NT2/D1 (cell line): ENCODE data around the gene ZNF618.

Experiments
- DNase-seq: peaks from one replicate; pipeline ENCODE4 v3.0.0-alpha.2; 2011; ENCODE audit warnings: low read depth, low spot score
- H3K27me3 ChIP-seq: 2 replicates; pipeline ENCODE4 v1.6.0; 2011; ENCODE audit warnings: mild to moderate bottlenecking; ENCODE audit not compliant: insufficient read length, insufficient read depth
- H3K36me3 ChIP-seq: 2 replicates; pipeline ENCODE4 v1.6.1; 2011; ENCODE audit warnings: mild to moderate bottlenecking, low read length, mixed read lengths; ENCODE audit not compliant: insufficient read depth, insufficient read length
- H3K4me1 ChIP-seq: 2 replicates; pipeline ENCODE4 v1.5.1; 2011; ENCODE audit not compliant: insufficient read depth, insufficient read length
- H3K4me3 ChIP-seq: 2 replicates; pipeline ENCODE4 v1.5.1; 2011; ENCODE audit warnings: low read depth; ENCODE audit not compliant: insufficient read length
- H3K9ac ChIP-seq: 2 replicates; pipeline ENCODE4 v1.6.0; 2011; ENCODE audit warnings: low read depth; ENCODE audit not compliant: insufficient read length
- H3K9me3 ChIP-seq: 2 replicates; pipeline ENCODE4 v1.5.1; 2011; ENCODE audit warnings: mild to moderate bottlenecking, low read length; ENCODE audit not compliant: insufficient read depth
- SUZ12 ChIP-seq: IDR thresholded peaks from 2 replicates; pipeline ENCODE4 v1.6.1; 2011; ENCODE audit not compliant: insufficient read length, insufficient read depth; ENCODE audit errors: extremely low read depth
- YY1 ChIP-seq: IDR thresholded peaks from 2 replicates; pipeline ENCODE4 v1.6.1; 2011; ENCODE audit not compliant: insufficient read length, insufficient read depth
- ZNF274 ChIP-seq: IDR thresholded peaks from 2 replicates; pipeline ENCODE4 v1.6.1; 2011; ENCODE audit warnings: mild to moderate bottlenecking, low read depth, low read length

ZNF618 gene

GRCh38 chr9:113876151-113876992, at the start of gene ZNF618:
Gene ZNF618, plus strand, starts transcription at chr9:113876309. Its CDS starts 72 bp downstream, at chr9:113876381.
- no peaks in the 10 kb centered on the region for H3K27me3 ChIP-seq
- no peak for TF ChIP-seq ZNF274
- TF ChIP-seq SUZ12 = no peak
- no peak for TF ChIP-seq YY1
- no peaks in the 10 kb centered on the region for H3K36me3 ChIP-seq
- H3K4me3 ChIP-seq = peak within 1 kb of the TSS; percentile 58
- H3K9ac ChIP-seq = peak within 1 kb of the TSS; percentile 57
- H3K4me1 ChIP-seq = peaks cover 5% of the 10 kb centered on the region
- H3K9me3 ChIP-seq = no peaks in the 10 kb centered on the region
- no peak for DNase-seq

DNA sequence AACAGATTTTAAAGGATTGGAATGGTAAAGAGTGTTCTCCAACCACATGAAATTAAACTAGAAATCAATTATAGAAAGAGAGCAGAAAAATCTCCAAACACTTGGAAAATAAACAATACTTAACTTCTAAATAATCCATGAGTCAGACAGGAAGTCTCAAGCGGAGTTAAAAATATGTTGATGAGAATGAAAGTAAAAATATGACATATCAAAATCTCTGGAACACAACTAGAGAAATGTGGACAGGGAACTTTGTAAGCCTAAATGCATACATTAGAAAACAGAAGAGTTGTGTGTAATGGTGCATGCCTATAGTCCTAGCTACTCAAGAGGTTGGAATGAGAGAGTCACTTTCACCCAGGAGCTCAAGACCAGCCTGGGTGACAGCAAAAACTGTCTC, 47.9 kb upstream of the ZNF618 start:
- H3K9me3 ChIP-seq = peaks cover 14% of the 10 kb centered on the region
- no peaks in the 10 kb centered on the region for H3K4me1 ChIP-seq
- no peak overlapping the region for H3K9ac ChIP-seq
- no peaks in the 10 kb centered on the region for H3K36me3 ChIP-seq
- H3K27me3 ChIP-seq = no peaks in the 10 kb centered on the region
- TF ChIP-seq SUZ12 = no peak
- TF ChIP-seq ZNF274 = no peak
- TF ChIP-seq YY1 = no peak
- no peak overlapping the region for H3K4me3 ChIP-seq
- DNase-seq = no peak

GRCh38 chr9:113837334-113837733, 38.8 kb upstream of the ZNF618 start:
- DNase-seq = no peak
- TF ChIP-seq ZNF274 = no peak
- no peak for TF ChIP-seq SUZ12
- no peak for TF ChIP-seq YY1
- H3K4me3 ChIP-seq = no peak overlapping the region
- H3K9me3 ChIP-seq = peaks cover 21% of the 10 kb centered on the region
- no peaks in the 10 kb centered on the region for H3K27me3 ChIP-seq
- no peaks in the 10 kb centered on the region for H3K36me3 ChIP-seq
- H3K4me1 ChIP-seq = no peaks in the 10 kb centered on the region
- H3K9ac ChIP-seq = no peak overlapping the region

- no peak for DNase-seq
- no peak overlapping the region for H3K9ac ChIP-seq
- no peaks in the 10 kb centered on the region for H3K4me1 ChIP-seq
- H3K4me3 ChIP-seq = no peak overlapping the region
- no peak for TF ChIP-seq ZNF274
- no peak for TF ChIP-seq SUZ12
- no peak for TF ChIP-seq YY1
- no peaks in the 10 kb centered on the region for H3K27me3 ChIP-seq
- H3K36me3 ChIP-seq = no peaks in the 10 kb centered on the region
- no peaks in the 10 kb centered on the region for H3K9me3 ChIP-seq
Measured at GRCh38 chr9:113842086-113842485, 34.0 kb upstream of the ZNF618 start.

DNA sequence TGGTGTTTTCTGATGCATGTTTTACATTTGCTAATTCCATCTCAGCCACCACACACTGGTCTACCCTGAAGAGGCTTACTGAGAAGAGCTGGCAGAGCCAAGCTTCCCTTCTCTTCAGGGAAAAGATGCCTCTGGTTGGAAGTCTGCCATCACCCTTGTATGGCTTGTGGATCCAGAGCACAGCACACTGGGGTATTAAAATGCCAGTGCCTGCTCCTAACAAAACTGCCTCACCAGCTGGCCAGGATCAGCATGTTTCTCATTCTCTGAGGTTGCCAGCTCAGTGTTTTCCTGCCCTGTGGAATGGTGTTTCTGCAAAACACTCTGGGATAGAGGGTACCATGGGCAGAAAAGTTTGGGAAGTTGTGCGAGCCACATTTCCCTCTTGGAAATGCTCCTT, 31.6 kb upstream of the ZNF618 start:
- no peaks in the 10 kb centered on the region for H3K27me3 ChIP-seq
- no peak overlapping the region for H3K4me3 ChIP-seq
- H3K4me1 ChIP-seq = no peaks in the 10 kb centered on the region
- no peak overlapping the region for H3K9ac ChIP-seq
- TF ChIP-seq SUZ12 (no peak), ZNF274 (no peak), YY1 (no peak)
- no peaks in the 10 kb centered on the region for H3K9me3 ChIP-seq
- no peaks in the 10 kb centered on the region for H3K36me3 ChIP-seq
- no peak for DNase-seq

DNA sequence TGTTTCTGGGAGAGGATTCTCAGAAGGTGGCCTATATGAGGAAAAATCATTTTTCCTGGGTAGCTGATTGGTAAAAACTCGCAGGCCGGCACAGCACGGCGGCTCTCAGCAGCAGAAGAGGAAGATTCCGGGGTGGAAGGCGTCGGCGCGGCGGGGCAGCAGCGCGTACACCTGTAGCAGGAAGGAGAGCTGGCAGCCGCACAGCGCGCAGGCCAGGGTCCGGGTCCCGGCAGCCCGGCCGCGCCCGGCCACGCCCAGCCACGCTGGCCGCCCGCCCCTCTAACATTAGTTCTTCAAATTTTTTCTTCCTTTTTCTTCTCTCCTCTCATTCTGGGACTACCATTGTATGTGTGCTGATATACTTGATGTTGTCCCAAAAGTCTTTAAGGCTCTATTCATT, 24.8 kb upstream of the ZNF618 start:
- Histone ChIP-seq H3K9me3 (0 out of 2 replicates have a peak, but pooled peaks cover 7% of the 10 kb centered on the region), H3K4me1 (no peaks in the 10 kb centered on the region), H3K9ac (no peak overlapping the region), H3K4me3 (no peak overlapping the region), H3K36me3 (no peaks in the 10 kb centered on the region), H3K27me3 (no peaks in the 10 kb centered on the region)
- DNase-seq = no peak
- TF ChIP-seq ZNF274 (no peak), YY1 (no peak), SUZ12 (no peak)

GRCh38 chr9:113851873-113852272, 24.2 kb upstream of the ZNF618 start:
- Histone ChIP-seq H3K36me3 (no peaks in the 10 kb centered on the region), H3K4me3 (no peak overlapping the region), H3K4me1 (no peaks in the 10 kb centered on the region), H3K9ac (no peak overlapping the region), H3K9me3 (0 out of 2 replicates have a peak, but pooled peaks cover 7% of the 10 kb centered on the region), H3K27me3 (no peaks in the 10 kb centered on the region)
- no peak for DNase-seq
- TF ChIP-seq YY1 = no peak
- TF ChIP-seq SUZ12 = no peak
- TF ChIP-seq ZNF274 = no peak
